ENCODE results near the gene CSMD2.

Gene CSMD2

DNA sequence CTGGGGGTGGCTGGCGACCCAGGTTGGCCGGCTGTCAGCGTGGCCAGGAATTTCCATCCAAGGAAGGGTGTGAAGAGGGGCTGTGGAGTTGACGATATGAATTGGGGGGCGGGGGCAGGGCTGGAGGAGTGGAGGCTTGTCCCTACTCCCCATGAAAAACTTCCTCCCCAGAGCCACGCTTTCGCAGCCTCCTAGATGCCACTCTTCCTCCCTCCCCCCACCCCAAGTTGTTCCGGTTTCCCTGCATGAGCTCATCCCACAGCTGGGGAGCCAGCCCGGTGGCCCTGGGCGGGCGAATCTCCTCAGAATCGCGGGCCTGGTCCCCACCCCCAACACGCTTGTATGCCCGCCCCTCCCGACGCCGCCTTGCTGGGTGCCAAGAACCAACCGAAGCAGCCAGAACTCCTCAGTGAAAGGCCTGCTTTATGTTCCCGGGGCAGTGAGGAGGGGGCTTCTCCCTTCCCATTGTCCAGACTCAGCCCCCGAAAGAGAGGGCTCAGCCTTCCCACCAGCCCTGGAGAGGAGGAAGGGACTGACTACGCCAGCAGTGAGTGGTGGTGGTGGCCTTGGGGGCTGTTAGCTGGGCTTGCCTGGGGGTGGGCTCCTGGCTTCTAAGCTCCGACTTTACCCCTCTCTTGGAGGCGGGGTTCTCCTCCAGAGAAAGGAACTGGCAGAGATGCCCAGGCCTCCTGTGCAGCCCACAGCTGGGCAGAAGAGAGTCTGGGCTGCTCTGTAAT is 1.8 kb upstream of the CSMD2 start:
- Mint-ChIP-seq H3K4me1 (peaks cover 8% of the 10 kb centered on the region), H3K9me3 (no peaks in the 10 kb centered on the region), H3K27me3 (peaks cover 63% of the 10 kb centered on the region), H3K4me3 (no peak overlapping the region), H3K27ac (no peak overlapping the region), H3K36me3 (ENCODE audit: low read depth) (no peaks in the 10 kb centered on the region)
- DNase-seq (no peak), ATAC-seq (no peak)

DNA sequence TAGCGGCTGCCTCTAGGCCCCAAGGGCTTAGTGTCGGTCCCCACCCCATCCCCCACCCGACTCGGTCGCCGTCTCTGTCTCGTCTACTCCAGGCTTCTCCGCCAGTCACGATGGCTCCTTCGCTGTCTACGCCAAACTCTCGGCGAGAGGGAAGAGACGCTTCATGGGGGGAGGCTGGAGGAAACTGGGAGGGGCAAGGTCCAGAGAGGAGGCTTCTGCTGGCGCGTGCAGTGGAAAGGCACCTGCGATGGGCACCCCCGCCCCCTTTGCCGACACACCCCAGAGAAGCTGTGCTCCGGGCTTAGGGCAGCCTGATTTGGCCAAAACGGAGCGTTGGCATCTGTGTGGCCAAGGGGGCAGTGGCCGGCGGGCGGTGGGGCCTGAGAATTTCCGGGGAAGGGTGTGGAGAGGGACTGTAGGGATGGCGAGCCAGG is 1.2 kb upstream of the CSMD2 start:
- DNase-seq (no peak), ATAC-seq (no peak)
- Mint-ChIP-seq H3K27ac (no peak overlapping the region), H3K4me3 (no peak overlapping the region), H3K27me3 (peaks cover 69% of the 10 kb centered on the region), H3K9me3 (no peaks in the 10 kb centered on the region), H3K4me1 (peaks cover 8% of the 10 kb centered on the region), H3K36me3 (ENCODE audit: low read depth) (no peaks in the 10 kb centered on the region)

DNA sequence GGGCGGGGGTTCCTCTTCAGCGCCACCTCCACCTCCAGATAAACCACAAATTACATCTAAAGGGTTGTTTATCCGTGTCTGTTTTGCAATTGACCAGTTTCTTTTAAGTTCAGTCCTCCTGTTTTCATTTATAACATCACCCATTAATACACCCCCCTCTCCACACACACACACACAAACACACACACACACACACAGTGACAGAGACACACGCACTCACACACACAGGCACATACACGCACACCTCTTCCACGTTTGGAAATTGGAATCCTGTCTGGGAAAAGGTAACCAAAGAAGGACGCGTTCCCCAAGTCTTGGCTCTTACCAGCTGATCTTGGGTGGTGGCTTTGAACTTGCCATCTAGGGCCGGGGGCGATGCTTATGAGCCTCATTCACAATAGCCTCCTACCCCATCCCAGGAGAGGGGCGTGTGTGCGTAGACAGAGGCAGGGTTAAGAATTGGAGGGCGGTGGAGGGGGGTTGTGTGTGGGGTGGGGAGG is 442 bp upstream of the CSMD2 start:
- DNase-seq, result no peak
- Mint-ChIP-seq H3K4me1 (peaks cover 8% of the 10 kb centered on the region), H3K27ac (no peak overlapping the region), H3K36me3 (ENCODE audit: low read depth) (no peaks in the 10 kb centered on the region), H3K4me3 (no peak overlapping the region), H3K27me3 (peaks cover 67% of the 10 kb centered on the region), H3K9me3 (no peaks in the 10 kb centered on the region)
- no peak for ATAC-seq

DNA sequence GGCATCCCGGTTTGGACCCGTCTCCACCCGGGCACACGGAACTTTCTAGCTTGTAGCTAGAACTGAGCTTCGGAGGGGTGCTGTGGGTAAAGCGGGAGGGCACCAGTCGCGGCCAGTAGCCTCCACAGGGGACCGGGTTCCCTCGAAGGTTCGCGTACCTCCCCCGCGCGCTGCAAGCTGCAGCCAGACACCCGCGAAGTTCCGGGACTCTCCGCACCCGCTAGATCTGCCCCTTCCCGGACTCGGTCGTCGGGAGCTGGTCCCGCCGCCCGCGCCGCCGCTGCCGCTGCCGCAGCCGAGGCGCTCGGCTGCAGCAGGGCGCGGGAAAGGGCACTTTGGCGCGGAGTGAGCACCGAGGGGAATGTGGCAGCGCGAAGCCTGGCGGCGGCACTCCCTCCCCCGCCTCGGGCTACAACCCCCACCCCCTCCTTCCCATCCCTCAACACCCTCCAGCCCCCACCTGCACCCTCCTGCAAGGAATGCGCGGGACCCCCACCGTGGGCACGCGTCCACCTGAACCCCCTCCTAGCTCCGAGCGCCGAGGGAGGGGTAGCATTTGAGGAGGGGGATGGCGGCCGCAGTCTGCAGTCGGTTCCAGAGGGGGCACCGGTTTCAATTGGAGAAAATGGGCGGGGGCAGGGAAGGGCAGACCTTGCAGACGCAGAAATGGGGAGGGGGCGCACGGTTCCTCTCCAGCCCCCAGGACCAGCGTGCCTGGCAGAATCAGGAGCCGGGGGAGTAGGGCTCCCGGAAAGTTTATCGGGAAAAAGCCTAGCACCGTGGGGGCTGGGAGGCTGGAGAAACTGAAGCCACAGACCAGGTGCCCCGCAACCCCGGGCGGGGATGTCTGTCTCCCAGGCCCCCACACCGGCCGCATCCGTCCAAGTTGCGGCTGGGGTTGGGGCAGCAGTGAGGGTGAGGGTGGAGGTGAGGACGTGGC is 968 bp downstream of the CSMD2 start:
- no peak overlapping the region for H3K4me3 Mint-ChIP-seq
- peaks cover 8% of the 10 kb centered on the region for H3K4me1 Mint-ChIP-seq
- H3K27ac Mint-ChIP-seq, result no peak overlapping the region

DNA sequence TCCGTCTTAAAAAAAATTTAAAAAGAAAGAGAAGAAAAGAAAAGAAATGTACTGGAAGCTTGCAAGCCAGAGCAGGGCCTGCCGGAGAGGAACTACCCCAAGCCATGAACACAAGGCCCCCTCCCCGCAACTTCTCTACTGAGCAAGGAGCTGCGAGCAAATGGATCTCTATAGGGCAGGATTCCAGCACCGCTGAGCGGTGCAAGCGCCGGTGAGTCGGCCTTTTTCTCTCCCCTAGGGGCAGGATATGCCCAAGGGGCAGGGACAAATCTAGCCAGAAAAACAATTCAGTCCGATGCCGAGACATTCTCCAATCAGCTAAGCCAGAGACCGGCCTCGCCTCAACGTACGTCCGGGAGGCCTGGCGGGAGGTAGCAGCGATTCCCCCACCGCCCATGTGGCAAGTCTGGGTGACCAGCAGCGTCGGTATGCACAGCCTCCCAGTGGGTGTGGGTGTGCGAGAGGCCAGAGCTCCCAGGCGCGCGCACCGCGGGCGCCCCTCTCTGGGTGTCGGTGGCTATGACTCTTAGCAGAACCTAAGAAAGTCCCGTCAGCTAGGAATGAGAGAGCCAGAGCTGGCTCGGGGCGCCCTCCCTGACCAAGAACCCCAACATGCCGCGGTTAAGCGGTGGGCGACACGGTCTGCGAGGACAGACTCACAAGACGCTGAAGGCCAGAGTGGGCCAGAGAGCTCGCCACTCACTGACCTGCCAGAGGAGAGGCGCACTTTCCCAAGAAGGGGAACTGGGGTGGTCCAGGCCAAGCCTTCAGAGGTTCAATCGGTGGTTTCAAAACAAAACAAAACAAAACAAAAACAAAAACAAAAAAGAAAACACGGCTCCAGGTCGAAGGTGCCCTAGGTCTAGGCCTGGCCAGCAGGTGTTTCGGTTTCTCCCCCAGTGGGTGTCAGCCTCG is 1.9 kb downstream of the CSMD2 start:
- Mint-ChIP-seq H3K36me3 (ENCODE audit: low read depth) (no peaks in the 10 kb centered on the region), H3K27me3 (peaks cover 60% of the 10 kb centered on the region), H3K4me1 (peaks cover 8% of the 10 kb centered on the region), H3K4me3 (peak overlapping the region; percentile 34), H3K27ac (no peak overlapping the region), H3K9me3 (no peaks in the 10 kb centered on the region)
- ATAC-seq, result peak; percentile 73
- DNase-seq, result peak; percentile 43

More for the DNA sequence above, 968 bp downstream of the CSMD2 start:
- Mint-ChIP-seq H3K9me3 (no peaks in the 10 kb centered on the region), H3K36me3 (ENCODE audit: low read depth) (no peaks in the 10 kb centered on the region), H3K27me3 (peaks cover 66% of the 10 kb centered on the region)
- no peak for ATAC-seq
- no peak for DNase-seq

DNA sequence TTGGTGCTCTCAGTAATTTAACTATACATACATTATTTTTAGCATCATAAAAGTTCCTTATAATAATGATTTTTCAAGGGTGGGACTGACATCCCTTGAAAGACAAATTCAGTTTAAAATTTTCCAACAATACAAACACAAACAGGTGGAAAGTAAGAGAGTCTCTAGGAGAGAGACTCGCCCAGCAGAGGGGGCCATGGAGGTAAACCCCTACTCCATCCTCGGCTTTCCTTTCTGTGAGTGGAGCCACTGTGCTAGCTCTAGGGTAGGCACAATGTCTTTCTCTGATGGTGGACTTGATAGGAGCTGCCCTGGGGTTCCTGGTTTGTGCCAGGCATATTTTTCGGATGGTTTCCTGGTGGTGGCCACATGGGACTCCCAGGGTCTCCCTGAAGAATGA is 8.3 kb downstream of the CSMD2 start:
- Mint-ChIP-seq H3K9me3 (no peaks in the 10 kb centered on the region), H3K4me3 (no peak overlapping the region), H3K36me3 (ENCODE audit: low read depth) (no peaks in the 10 kb centered on the region), H3K27me3 (peaks cover 19% of the 10 kb centered on the region), H3K27ac (no peak overlapping the region), H3K4me1 (no peaks in the 10 kb centered on the region)
- ATAC-seq (no peak), DNase-seq (no peak)

DNA sequence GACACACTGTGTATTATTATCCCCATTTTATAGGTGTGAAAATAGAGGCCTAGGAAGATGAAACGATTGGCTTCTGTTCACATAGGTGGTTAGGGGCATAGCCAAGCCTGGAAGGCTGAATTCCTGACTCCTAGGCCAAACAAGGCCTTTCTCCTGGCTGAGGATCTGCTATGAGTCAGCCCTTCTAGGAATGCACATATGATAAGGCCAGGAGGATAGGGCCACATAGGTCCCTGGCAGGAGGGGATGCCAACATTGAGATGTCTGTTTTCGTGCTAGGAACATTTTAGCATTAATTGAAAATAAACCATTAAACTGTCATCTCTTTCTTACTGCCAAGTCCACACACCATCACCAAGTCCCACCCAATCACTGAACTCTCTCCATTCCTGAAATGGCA is 9.2 kb downstream of the CSMD2 start:
- H3K36me3 Mint-ChIP-seq (ENCODE audit: low read depth), result no peaks in the 10 kb centered on the region
- no peak for ATAC-seq

DNA sequence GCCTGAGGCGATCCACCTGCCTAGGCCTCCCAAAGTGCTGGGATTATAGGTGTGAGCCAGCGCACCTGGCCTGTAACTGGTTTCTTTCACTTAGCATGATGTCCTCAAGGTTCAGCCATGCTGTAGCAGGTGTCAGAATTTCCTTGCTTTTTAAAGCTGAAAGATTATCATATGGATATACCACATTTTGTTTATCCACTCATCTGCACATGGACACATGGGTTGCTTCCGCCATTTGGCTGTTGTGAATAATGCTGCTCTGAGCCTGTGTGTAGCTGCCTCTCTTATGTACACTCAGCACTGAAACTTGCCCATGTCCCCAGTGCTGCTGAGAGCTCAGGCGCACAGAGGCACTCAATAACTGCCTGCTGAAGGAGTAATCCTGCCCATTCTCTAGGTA is 11.8 kb downstream of the CSMD2 start:
- no peaks in the 10 kb centered on the region for H3K4me1 Mint-ChIP-seq
- H3K9me3 Mint-ChIP-seq, result no peaks in the 10 kb centered on the region
- DNase-seq (no peak), ATAC-seq (no peak)
- no peak overlapping the region for H3K27ac Mint-ChIP-seq
- H3K4me3 Mint-ChIP-seq, result no peak overlapping the region
- no peaks in the 10 kb centered on the region for H3K36me3 Mint-ChIP-seq (ENCODE audit: low read depth)
- peaks cover 11% of the 10 kb centered on the region for H3K27me3 Mint-ChIP-seq

More for the DNA sequence above, 9.2 kb downstream of the CSMD2 start:
- no peak overlapping the region for H3K4me3 Mint-ChIP-seq
- no peaks in the 10 kb centered on the region for H3K4me1 Mint-ChIP-seq
- DNase-seq, result no peak
- H3K9me3 Mint-ChIP-seq, result no peaks in the 10 kb centered on the region
- peaks cover 14% of the 10 kb centered on the region for H3K27me3 Mint-ChIP-seq
- H3K27ac Mint-ChIP-seq, result no peak overlapping the region

DNA sequence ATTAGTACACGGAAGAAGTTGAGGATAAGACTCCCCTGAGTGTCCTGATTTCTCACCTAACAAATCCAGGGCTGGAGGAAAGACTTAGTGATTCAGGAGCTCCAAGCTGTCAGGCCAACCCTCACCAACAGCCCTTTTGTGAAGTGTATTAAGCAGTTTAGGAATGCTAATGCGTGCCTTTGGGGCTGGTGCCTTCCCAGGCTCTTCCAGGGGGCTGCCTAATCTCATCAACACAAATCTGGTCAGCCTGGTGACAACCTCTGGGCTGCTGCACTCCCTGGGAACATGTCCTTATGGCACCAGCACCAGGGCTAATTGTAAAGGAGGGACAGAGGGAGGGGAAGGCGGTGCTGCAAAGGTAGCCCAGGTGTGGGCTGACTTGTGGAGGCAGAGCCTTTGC is 15.5 kb downstream of the CSMD2 start:
- Mint-ChIP-seq H3K27ac (no peak overlapping the region), H3K4me1 (no peaks in the 10 kb centered on the region), H3K9me3 (no peaks in the 10 kb centered on the region), H3K36me3 (ENCODE audit: low read depth) (no peaks in the 10 kb centered on the region), H3K27me3 (peaks cover 9% of the 10 kb centered on the region), H3K4me3 (no peak overlapping the region)
- DNase-seq (no peak), ATAC-seq (no peak)

DNA sequence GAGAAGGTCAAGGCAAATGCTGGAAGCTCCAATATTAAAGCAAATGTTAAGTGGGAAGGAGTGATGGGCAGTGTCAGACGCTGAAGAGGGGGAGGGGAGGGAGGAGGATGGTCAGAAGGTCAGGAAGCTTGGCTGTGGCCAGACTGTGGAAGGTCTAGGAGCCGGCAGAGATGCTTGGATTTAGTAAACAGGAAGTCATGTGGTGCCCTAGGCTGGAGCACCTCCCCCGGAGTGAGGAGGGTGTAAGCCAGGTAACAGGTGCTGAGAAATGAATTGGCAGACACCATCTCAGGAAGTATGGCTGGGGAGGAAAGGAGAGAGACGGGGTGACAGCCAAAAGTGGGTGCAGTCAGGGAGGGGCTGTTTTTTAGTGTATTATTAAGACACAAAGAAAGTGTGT is 17.7 kb downstream of the CSMD2 start:
- Mint-ChIP-seq H3K27ac (no peak overlapping the region), H3K9me3 (no peaks in the 10 kb centered on the region)

DNA sequence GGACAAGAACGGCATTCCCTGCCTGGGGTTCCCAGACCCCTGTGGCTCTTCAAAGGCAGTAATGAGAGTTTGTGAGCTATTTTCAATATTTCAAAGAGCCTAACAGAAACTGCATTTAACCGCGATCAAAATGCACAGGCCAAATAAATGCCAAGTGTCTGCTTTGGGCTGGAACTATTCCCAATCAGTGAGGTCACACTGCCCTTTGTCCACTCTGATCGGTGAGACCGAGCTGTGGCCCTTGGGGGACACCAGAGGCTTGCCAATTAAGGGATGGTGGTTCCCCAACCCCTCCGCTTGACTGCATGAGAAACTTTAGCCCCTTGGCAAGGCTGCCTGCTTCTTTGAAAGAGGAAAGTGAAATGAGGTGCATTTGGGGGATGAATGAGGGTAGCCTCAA is 20.3 kb downstream of the CSMD2 start:
- Mint-ChIP-seq H3K4me3 (no peak overlapping the region), H3K27me3 (peaks cover 8% of the 10 kb centered on the region), H3K4me1 (no peaks in the 10 kb centered on the region), H3K36me3 (ENCODE audit: low read depth) (no peaks in the 10 kb centered on the region), H3K27ac (no peak overlapping the region), H3K9me3 (no peaks in the 10 kb centered on the region)
- no peak for DNase-seq
- ATAC-seq, result no peak

More for the DNA sequence above, 17.7 kb downstream of the CSMD2 start:
- H3K4me1 Mint-ChIP-seq, result no peaks in the 10 kb centered on the region
- ATAC-seq, result no peak
- DNase-seq, result no peak
- H3K27me3 Mint-ChIP-seq, result peaks cover 10% of the 10 kb centered on the region
- no peak overlapping the region for H3K4me3 Mint-ChIP-seq
- H3K36me3 Mint-ChIP-seq (ENCODE audit: low read depth), result no peaks in the 10 kb centered on the region

DNA sequence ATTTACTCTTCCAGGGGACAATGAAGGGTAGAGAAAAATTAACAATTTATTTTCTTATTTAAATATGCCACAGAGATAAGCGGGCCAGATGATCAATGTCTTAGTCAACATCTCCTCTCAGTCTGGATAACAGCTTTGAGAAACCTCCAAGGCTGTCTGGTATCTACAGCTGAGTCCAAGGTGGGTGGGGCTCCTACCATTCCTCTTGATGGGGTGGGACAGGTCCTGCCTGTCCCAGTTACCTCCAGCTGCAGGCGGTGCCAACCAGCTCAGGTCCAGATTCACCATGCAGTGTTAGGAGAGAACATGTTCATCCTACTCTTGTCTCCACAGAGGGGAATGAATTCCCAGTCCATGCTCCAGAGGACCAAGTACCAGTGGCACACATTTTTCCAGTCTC is 21.1 kb downstream of the CSMD2 start:
- Mint-ChIP-seq H3K9me3 (no peaks in the 10 kb centered on the region), H3K4me1 (no peaks in the 10 kb centered on the region), H3K27me3 (peaks cover 5% of the 10 kb centered on the region), H3K36me3 (ENCODE audit: low read depth) (no peaks in the 10 kb centered on the region), H3K4me3 (no peak overlapping the region), H3K27ac (no peak overlapping the region)
- DNase-seq (no peak), ATAC-seq (no peak)

DNA sequence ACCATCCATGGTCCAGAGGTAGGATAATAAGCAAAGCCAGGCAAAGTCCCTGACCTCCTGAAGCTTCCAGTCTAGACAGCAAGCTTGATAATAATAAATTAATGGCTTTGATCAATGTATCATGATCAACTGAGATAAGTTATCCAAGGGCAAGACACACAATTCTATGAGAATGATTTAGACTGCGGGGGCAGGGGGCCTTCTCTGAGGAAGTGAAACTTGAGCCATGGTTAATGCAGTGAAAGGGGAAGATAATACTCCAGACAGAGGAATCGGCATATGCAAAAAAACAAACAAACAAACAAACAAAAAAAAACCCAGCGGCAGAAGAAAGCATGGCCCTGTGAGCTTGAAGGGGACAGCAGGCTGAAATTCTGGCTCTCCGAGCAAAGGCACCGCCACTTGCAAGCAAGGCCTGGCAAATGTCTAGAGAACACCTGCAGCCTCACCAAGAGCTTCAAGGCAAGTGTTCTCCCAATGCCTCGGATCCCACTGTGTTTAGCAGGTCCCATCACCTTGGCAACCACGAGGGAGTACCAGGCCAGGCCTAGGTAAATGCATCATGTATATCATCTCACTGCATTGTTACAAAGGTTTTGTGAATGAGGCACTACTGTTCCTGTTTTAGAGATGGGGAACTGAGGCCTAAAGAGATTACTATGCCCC is 24.9 kb downstream of the CSMD2 start:
- no peak for ATAC-seq
- DNase-seq, result no peak
- Mint-ChIP-seq H3K36me3 (ENCODE audit: low read depth) (no peaks in the 10 kb centered on the region), H3K4me1 (no peaks in the 10 kb centered on the region), H3K27ac (no peak overlapping the region), H3K27me3 (peaks cover 3% of the 10 kb centered on the region), H3K4me3 (no peak overlapping the region), H3K9me3 (no peaks in the 10 kb centered on the region)

DNA sequence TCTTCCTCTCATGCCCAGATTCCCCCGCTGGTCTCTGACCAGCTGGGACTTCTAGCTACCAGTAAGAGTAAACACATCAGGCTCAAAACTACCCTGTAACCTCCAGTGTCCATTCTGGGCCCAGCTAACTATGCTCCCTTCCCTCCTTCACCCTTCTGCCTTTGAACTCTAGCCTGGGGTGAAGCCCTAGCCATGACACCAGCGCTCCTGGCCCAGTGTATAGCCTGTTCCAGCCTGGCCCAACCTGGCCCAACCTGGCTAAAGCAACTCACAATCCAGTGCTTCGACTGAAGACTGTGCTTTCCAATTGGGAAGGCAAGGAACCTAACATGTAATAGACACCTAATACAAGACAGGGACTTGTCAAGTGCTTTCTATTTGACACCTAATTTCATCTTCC is 27.6 kb downstream of the CSMD2 start:
- Mint-ChIP-seq H3K27ac (no peak overlapping the region), H3K36me3 (ENCODE audit: low read depth) (no peaks in the 10 kb centered on the region), H3K4me3 (no peak overlapping the region), H3K4me1 (no peaks in the 10 kb centered on the region), H3K27me3 (peaks cover 1% of the 10 kb centered on the region), H3K9me3 (no peaks in the 10 kb centered on the region)
- DNase-seq (no peak), ATAC-seq (no peak)
